PFSK-1 (cell line): Measurements from ENCODE around the gene IFT88.

Source experiments
- POLR2AphosphoS5 ChIP-seq: IDR thresholded peaks from 2 replicates; pipeline ENCODE4 v1.6.1; 2012; ENCODE audit warnings: low read depth, mild to moderate bottlenecking, control low read depth, low read length, moderate library complexity
- SIN3A ChIP-seq: IDR thresholded peaks from 2 replicates; pipeline ENCODE4 v1.6.1; 2012; ENCODE audit warnings: mild to moderate bottlenecking, low read length, moderate library complexity, borderline replicate concordance; ENCODE audit not compliant: insufficient read depth
- TF ChIP-seq, protein P1 (sequence below), 2 experiments: IDR thresholded peaks; 2 replicates each; pipeline versions ENCODE4 v1.6.1 to v1.8.0; 2011 to 2012; ENCODE audit warnings: low read depth in 2 of 2, low read length in 2 of 2, control low read depth in 1 of 2, inconsistent platforms in 1 of 2, mild to moderate bottlenecking in 1 of 2, moderate library complexity in 1 of 2; ENCODE audit not compliant: insufficient read depth in 1 of 2

DNA sequence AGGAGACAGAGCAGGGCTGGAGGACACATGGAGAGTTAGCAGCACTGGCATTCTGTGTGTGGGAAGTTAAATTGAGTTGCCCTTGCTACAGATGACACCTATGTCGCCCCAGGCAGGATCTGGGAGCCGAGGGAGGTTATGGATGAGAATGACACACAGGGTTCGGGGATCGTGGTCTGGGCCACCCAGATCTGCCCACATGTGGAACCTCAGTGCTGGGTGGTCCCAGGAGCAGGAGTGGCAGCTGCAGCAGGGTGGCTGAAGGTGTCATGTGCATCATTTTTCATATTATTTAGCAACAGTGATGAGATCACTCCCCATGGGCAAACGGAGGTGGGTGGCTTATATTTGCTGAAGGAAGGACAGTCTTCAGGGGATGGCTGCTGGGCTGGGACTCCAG, 139.7 kb downstream of the IFT88 start:
- TF ChIP-seq POLR2AphosphoS5 = no peak
- TF ChIP-seq, protein P1, sequence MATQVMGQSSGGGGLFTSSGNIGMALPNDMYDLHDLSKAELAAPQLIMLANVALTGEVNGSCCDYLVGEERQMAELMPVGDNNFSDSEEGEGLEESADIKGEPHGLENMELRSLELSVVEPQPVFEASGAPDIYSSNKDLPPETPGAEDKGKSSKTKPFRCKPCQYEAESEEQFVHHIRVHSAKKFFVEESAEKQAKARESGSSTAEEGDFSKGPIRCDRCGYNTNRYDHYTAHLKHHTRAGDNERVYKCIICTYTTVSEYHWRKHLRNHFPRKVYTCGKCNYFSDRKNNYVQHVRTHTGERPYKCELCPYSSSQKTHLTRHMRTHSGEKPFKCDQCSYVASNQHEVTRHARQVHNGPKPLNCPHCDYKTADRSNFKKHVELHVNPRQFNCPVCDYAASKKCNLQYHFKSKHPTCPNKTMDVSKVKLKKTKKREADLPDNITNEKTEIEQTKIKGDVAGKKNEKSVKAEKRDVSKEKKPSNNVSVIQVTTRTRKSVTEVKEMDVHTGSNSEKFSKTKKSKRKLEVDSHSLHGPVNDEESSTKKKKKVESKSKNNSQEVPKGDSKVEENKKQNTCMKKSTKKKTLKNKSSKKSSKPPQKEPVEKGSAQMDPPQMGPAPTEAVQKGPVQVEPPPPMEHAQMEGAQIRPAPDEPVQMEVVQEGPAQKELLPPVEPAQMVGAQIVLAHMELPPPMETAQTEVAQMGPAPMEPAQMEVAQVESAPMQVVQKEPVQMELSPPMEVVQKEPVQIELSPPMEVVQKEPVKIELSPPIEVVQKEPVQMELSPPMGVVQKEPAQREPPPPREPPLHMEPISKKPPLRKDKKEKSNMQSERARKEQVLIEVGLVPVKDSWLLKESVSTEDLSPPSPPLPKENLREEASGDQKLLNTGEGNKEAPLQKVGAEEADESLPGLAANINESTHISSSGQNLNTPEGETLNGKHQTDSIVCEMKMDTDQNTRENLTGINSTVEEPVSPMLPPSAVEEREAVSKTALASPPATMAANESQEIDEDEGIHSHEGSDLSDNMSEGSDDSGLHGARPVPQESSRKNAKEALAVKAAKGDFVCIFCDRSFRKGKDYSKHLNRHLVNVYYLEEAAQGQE (IDR thresholded peaks at IDR 0.05; ENCODE audit: insufficient read depth in 1 of 2, low read depth in 2 of 2, low read length in 2 of 2) = no peak
- no peak for TF ChIP-seq SIN3A
